Measurements from ENCODE around the gene INAFM2. TPM values are rescaled to one million over a fixed set of nuclear protein-coding genes. Genes with fewer than 3 reads are reported as not detected.

INAFM2 gene
- total and polyA plus RNA-seq, 9 donors, result 7.4 to 50.6 (median 30.6) TPM

GRCh38 chr15:40363611-40364010 lies 40.1 kb downstream of the INAFM2 start:
- Histone ChIP-seq H3K4me3 (no peak overlapping the region), H3K27me3 (no peaks in the 10 kb centered on the region), H3K27ac (no peak overlapping the region), H3K9me3 (no peaks in the 10 kb centered on the region), H3K36me3 (no peaks in the 10 kb centered on the region), H3K4me1 (ENCODE audit: insufficient read depth) (peaks cover 3% of the 10 kb centered on the region)
- TF ChIP-seq CTCF (IDR thresholded peaks at IDR 0.05) (no peak), EP300 (IDR thresholded peaks at IDR 0.05) (no peak), POLR2A (IDR thresholded peaks at IDR 0.05) (no peak)
- intact Hi-C loops (cut with DNase I), result loop anchor here in 2 of 4 donors (10.0 kb wide), 2 partner anchors 61 to 79 kb away; partner anchors contain the start of gene ANKRD63 (in 1 of the 2)
- DNase-seq, result no peak
- WGBS, 3 donors, result 81 to 86% (median 85%) methylated on average over 8 of the region's 8 CpGs

DNA sequence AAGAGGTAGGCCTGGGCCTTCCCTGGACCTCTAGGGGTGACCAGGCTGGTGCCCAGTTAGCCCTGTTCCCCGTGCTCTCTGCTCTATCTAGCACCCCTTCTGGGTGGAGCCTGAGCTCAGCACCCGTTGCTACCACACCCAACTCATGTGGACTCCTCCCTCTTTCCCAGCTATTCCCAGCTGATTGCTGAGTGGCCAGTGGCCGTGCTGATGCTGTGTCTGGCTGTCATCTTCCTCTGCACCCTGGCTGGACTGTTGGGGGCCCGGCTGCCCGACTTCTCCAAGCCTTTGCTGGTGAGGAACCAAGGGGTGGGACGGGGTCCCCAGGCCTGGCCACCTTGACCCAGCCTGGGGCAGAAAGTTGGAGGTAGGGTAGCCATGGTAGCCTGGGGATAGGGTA lies 40.8 kb downstream of the INAFM2 start:
- intact Hi-C loops (cut with DNase I), result loop anchor here in 2 of 4 donors (10.0 kb wide), 2 partner anchors 61 to 79 kb away; partner anchors contain the start of gene ANKRD63 (in 1 of the 2)
- 74 to 84% (median 78%) methylated on average over 6 of the region's 6 CpGs for WGBS, 3 donors

GRCh38 chr15:40365016-40365415 lies 41.5 kb downstream of the INAFM2 start:
- 80 to 89% (median 83%) methylated on average over 5 of the region's 5 CpGs for WGBS, 3 donors
- intact Hi-C loops (cut with DNase I), result loop anchor here in 3 of 4 donors (5.0 to 10.0 kb wide), 3 partner anchors 57 to 80 kb away; partner anchors contain the start of gene ANKRD63 (in 1 of the 3)

More for the DNA sequence above, 40.8 kb downstream of the INAFM2 start:
- no peak overlapping the region for H3K27ac ChIP-seq
- TF ChIP-seq EP300 (IDR thresholded peaks at IDR 0.05) (no peak), POLR2A (IDR thresholded peaks at IDR 0.05) (no peak), CTCF (IDR thresholded peaks at IDR 0.05) (no peak)
- no peaks in the 10 kb centered on the region for H3K36me3 ChIP-seq
- DNase-seq, result no peak
- no peaks in the 10 kb centered on the region for H3K27me3 ChIP-seq
- no peaks in the 10 kb centered on the region for H3K9me3 ChIP-seq
- no peak overlapping the region for H3K4me3 ChIP-seq
- H3K4me1 ChIP-seq (ENCODE audit: insufficient read depth), result peaks cover 3% of the 10 kb centered on the region

GRCh38 chr15:40365624-40366456 lies 42.3 kb downstream of the INAFM2 start:
- Histone ChIP-seq H3K9me3 (no peaks in the 10 kb centered on the region), H3K27ac (no peak overlapping the region), H3K36me3 (no peaks in the 10 kb centered on the region), H3K27me3 (no peaks in the 10 kb centered on the region), H3K4me1 (ENCODE audit: insufficient read depth) (peaks cover 3% of the 10 kb centered on the region), H3K4me3 (no peak overlapping the region)
- WGBS, 3 donors, result 75 to 82% (median 81%) methylated on average over 11 of the region's 11 CpGs
- intact Hi-C loops (cut with DNase I), result loop anchor here in 3 of 4 donors (5.0 to 10.0 kb wide), 3 partner anchors 56 to 81 kb away; partner anchors contain the start of gene ANKRD63 (in 1 of the 3)
- TF ChIP-seq CTCF (IDR thresholded peaks at IDR 0.05) (no peak), POLR2A (IDR thresholded peaks at IDR 0.05) (no peak), EP300 (IDR thresholded peaks at IDR 0.05) (no peak)
- no peak for DNase-seq

More at GRCh38 chr15:40365016-40365415, 41.5 kb downstream of the INAFM2 start:
- H3K9me3 ChIP-seq, result no peaks in the 10 kb centered on the region
- H3K36me3 ChIP-seq, result no peaks in the 10 kb centered on the region
- H3K27me3 ChIP-seq, result no peaks in the 10 kb centered on the region
- TF ChIP-seq EP300 (IDR thresholded peaks at IDR 0.05) (no peak), CTCF (IDR thresholded peaks at IDR 0.05) (no peak), POLR2A (IDR thresholded peaks at IDR 0.05) (no peak)
- H3K4me1 ChIP-seq (ENCODE audit: insufficient read depth), result peaks cover 3% of the 10 kb centered on the region
- H3K4me3 ChIP-seq, result no peak overlapping the region
- no peak overlapping the region for H3K27ac ChIP-seq
- DNase-seq, result peak in 1 of 5 donors; percentile 48

Measured in ovary (tissue), 9 donors.